Fibroblast of mammary gland (primary cell): ENCODE data around the gene PLCD1.

Experiments used
- DNase-seq: peaks from one replicate; pipeline ENCODE4 v3.0.0-alpha.2; 2010; ENCODE audit warnings: low read depth
- H3K4me3 ChIP-seq: 2 replicates; pipeline ENCODE4 v1.5.1; 2011; ENCODE audit warnings: low read depth, mild to moderate bottlenecking, low read length, moderate library complexity; ENCODE audit not compliant: control insufficient read depth
- TF ChIP-seq, protein P1 (sequence below): conservative IDR thresholded peaks from 2 replicates; pipeline ENCODE4 v1.5.1; 2011; ENCODE audit warnings: low read depth, low read length, inconsistent platforms; ENCODE audit not compliant: control insufficient read depth, insufficient read depth

Gene PLCD1

DNA sequence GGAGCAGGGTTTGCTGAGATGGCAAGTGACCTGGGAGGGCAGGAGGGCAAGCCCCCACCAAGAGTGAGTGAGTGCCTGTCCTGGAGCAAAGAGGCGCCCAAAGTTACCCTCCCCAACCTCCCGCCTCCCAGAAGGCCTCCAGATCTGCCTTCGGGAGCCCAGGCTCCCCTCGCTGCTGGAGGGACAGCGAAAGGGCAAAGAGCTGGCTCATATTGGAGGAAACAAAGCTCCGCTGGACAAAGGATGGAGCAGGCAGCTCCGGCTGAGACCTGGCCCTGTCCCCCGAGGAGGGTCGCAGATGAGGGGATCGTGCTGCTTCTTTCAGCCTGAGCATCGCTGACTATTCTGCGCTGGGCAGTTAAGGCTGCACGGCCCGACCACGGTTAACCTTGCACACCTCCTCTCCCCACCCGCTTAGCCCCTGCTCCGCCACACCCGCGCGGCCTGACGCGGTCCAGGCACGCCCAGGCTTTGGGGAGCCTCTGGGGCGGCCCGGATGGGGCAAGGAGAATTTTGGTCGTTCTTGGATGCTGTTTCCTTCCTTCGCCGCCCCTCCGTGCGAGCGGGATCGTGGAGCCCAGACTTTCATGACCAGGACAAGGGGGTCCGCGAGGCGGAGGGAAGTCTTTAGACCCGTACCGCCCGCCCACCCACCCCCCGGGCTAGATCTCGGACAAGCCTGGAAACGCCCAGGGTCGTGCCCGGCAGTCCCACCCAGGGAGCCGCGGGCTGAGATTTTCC, 651 bp downstream of the PLCD1 start:
- H3K4me3 ChIP-seq = peak overlapping the region; percentile 63
- DNase-seq = no peak
- TF ChIP-seq, protein P1, sequence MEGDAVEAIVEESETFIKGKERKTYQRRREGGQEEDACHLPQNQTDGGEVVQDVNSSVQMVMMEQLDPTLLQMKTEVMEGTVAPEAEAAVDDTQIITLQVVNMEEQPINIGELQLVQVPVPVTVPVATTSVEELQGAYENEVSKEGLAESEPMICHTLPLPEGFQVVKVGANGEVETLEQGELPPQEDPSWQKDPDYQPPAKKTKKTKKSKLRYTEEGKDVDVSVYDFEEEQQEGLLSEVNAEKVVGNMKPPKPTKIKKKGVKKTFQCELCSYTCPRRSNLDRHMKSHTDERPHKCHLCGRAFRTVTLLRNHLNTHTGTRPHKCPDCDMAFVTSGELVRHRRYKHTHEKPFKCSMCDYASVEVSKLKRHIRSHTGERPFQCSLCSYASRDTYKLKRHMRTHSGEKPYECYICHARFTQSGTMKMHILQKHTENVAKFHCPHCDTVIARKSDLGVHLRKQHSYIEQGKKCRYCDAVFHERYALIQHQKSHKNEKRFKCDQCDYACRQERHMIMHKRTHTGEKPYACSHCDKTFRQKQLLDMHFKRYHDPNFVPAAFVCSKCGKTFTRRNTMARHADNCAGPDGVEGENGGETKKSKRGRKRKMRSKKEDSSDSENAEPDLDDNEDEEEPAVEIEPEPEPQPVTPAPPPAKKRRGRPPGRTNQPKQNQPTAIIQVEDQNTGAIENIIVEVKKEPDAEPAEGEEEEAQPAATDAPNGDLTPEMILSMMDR = no peak

DNA sequence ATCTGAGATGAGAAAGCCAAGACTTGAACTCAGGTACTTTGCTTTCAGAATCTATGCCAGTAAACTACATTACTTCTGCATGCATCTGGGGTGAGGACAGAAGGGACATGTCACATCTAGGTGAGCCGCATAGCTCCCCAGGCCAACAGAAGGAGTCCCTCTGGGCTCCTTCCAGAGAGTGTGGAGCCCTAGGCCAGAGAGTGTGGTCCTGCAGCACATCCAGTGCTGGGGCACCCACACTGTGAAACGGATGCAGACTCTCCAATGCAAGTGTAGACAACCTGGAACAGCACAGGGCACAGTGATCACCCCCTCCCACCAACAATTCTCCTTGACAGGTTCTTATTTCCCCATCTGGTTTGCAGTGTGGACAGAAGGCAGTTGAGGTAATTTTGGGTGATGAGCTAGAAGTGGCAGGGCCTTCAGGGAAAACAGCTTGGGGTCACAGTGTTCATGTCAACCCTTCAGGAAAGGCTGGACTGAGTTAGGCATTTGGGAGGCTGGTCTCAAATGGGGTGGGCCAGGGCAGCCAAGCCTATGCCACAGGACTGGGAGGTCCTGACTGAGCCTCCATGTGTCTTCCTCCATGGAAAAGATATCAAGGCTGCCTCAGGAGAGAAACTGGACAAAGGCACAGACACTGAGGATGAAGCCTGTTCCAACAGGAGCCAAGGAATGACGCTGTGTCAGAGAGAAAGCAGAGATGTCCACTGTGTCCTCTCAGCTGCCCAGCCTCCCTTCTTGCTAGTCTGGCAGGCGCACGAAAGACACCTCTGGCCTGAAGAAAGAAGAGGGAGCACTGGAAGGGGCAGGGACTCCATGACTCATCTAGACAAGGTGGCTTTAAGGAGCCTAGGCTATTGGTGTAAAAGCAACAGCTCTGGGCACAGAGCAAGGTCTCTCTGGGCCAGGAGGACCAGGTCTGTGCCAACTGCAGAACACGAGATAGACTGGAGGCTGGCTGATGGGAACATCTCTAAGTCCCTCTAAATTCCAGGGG, 1.7 kb downstream of the PLCD1 start:
- TF ChIP-seq, protein P1 = no peak
- no peak overlapping the region for H3K4me3 ChIP-seq
- DNase-seq = no peak

DNA sequence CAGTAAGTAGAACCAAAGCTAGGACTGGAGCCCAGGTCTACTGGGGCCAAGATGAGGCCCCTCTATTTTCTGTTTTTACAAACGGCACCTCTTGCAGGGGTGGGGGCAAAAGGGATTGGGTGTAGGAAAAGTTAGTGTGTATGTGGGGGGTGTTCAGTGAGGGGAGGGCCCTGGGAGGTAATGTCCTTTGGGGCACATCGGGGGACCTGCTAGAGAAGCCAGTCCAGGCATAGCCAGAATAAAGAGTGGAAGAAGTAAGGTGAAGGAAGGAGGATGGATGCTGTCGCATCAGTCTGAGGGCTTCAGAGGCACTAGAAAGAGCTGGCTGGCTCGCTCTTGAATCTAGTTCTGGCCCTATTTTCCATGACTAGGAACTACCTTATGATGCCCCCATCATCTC, 2.6 kb downstream of the PLCD1 start:
- TF ChIP-seq, protein P1 = no peak
- no peak for DNase-seq
- H3K4me3 ChIP-seq = no peak overlapping the region

DNA sequence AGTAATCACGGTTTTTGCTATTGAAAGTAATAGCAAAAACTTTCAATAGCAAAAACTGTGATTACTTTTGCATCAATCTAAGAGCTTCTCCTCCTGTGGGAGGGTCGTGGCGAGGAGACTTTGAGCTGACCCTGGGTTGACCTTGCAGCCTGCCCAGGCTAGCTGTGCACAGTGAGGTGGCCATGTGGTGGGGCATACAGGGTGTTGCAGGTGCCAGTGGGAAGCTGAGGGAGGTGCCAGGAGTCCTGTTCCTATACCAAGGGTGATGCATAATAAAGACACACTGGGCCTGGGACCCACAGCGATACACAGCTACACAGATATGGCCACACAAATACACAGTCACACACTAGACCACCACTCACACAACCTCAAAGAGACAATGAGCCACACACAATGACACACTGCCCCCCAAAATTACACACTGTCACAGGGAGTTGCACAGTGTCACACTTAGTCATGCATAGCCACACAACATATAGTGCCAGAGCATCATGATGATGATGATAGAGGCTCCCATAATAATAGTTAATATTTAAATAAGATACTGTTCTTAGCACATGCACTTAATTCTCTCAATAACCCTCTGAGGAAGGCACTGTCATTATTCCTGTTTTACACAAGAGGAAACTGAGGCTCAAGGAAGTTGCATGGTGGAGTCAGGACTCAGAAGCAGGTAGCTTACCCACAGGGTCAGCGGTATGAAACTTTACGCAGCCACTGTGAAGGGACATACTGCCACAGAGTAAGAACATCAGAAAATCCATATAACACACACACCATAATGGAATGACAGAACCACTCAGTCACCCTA, 6.3 kb downstream of the PLCD1 start:
- H3K4me3 ChIP-seq = no peak overlapping the region
- TF ChIP-seq, protein P1 = no peak
- no peak for DNase-seq

DNA sequence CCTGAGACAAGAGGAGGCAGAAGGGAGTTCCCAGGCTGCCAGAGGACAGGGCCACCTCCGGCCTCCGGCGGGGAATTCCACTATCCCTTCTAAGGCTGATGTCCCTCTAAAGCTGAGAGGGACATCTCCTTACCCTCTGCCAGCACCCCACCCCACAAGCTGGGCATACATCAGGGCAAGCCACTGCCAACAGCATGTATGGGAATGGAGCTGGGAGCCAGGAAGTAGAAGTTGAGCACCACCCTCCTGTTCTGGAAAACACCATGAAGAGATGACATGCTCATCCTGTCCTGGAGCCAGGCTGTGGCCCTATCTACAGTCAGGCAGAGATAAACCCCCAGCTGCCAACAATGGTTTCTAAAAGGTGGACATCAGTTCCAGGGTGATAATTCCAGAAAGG, 7.1 kb downstream of the PLCD1 start:
- DNase-seq = no peak
- no peak overlapping the region for H3K4me3 ChIP-seq
- TF ChIP-seq, protein P1 = no peak

DNA sequence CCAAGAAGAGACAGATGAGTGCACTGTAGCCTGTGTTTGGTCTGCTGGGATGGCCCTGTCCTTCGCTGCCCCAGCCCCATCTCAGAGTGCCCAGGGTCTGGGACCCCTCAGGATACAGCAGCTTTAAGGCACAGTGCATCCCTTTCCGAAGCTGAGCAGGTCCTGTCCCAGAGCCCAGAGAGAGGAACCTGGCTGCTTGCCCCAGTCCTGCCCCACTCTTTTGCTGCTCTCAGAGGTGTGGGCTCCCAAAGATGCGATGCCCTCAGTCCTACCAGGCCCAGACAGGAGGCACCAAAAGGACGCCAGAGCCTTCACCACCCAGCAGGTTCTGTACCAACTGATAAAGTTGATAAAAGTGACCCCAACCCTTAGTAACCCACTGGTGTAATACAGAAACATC, 8.2 kb downstream of the PLCD1 start:
- TF ChIP-seq, protein P1 = no peak
- no peak for DNase-seq
- no peak overlapping the region for H3K4me3 ChIP-seq
